Breast epithelium (tissue), 4 donors: Measurements from ENCODE around the gene KCTD18. TPM values are rescaled to one million over a fixed set of nuclear protein-coding genes. Genes with fewer than 3 reads are reported as not detected.

Experiments
- DNase-seq, 2 donors: peaks; one replicate each; pipeline ENCODE4 v3.0.0-alpha.2; 2019; ENCODE audit warnings: low spot score in 2 of 2
- H3K27ac ChIP-seq, 2 donors: fragments of 200-600 bp; sonication (generic) in 1 of 2; one replicate each; pipeline ENCODE4 v1.5.1; 2016 to 2019; ENCODE audit warnings: mild to moderate bottlenecking in 1 of 2
- H3K27me3 ChIP-seq, 2 donors: fragments of 200-600 bp; sonication (generic) in 1 of 2; one replicate each; pipeline versions ENCODE4 v1.5.1 to v1.6.0; 2017 to 2019; ENCODE audit warnings: control low read depth in 1 of 2, mild to moderate bottlenecking in 1 of 2
- H3K36me3 ChIP-seq: fragments of 200-600 bp; one replicate; pipeline ENCODE4 v1.5.1; 2019
- H3K4me1 ChIP-seq, 2 donors: fragments of 200-600 bp; sonication (generic); one replicate each; pipeline ENCODE4 v1.5.1; 2016 to 2019; ENCODE audit warnings: control low read depth in 1 of 2
- H3K4me3 ChIP-seq, 3 donors: fragments of 200-600 bp; sonication (generic); 1 replicate in 2 of 3; 2 replicates in 1 of 3; pipeline ENCODE4 v1.5.1; 2016 to 2019; ENCODE audit warnings: mild to moderate bottlenecking in 3 of 3, moderate library complexity in 2 of 3
- H3K9me3 ChIP-seq, 2 donors: fragments of 200-600 bp; sonication (generic) in 1 of 2; one replicate each; pipeline ENCODE4 v1.5.1; 2016 to 2019; ENCODE audit warnings: control low read depth in 1 of 2
- CTCF ChIP-seq, 3 donors: fragments of 450-650 bp; IDR thresholded peaks; one replicate each; pipeline ENCODE4 v1.5.1; 2016 to 2017; ENCODE audit warnings: antibody characterized with exemption in 3 of 3, mild to moderate bottlenecking in 3 of 3, moderate library complexity in 3 of 3
- POLR2A ChIP-seq: fragments of 450-650 bp; IDR thresholded peaks from one replicate; pipeline ENCODE4 v1.6.1; 2016; ENCODE audit warnings: antibody characterized with exemption, mild to moderate bottlenecking, moderate library complexity
- POLR2AphosphoS5 ChIP-seq, 3 donors: sonication (generic); formaldehyde crosslinking; IDR thresholded peaks; one replicate each; pipeline ENCODE4 v1.6.1; 2017; ENCODE audit warnings: antibody characterized with exemption in 3 of 3
- intact Hi-C: fragments of 100-400 bp; cut with DNase I; formaldehyde crosslinking; loops from one replicate; pipeline ENCODE4 v1.15.1; 2023; ENCODE audit warnings: low total_unique reads
- total RNA-seq, 3 donors: library from RNA; depleted of rRNA; stranded (reverse); fragments of >200 nt; gene quantifications; one replicate each; pipeline ENCODE4 v1.1.0, GENCODE V29; 2016

Gene KCTD18
- total RNA-seq, 3 donors from 2014 or later: 15.7 to 28.2 (median 23.3) TPM

GRCh38 chr2:200443916-200444315 is 66.0 kb downstream of the KCTD18 start:
- Histone ChIP-seq H3K27ac (no peak overlapping the region), H3K36me3 (no peaks in the 10 kb centered on the region), H3K27me3 (no peaks in the 10 kb centered on the region), H3K9me3 (no peaks in the 10 kb centered on the region), H3K4me3 (no peak overlapping the region), H3K4me1 (no peaks in the 10 kb centered on the region)
- no peak for TF ChIP-seq POLR2AphosphoS5 (IDR thresholded peaks at IDR 0.05)
- DNase-seq: no peak
- intact Hi-C loops: no loop called here

GRCh38 chr2:200443376-200443775 is 66.5 kb downstream of the KCTD18 start:
- Histone ChIP-seq H3K27ac (no peak overlapping the region), H3K27me3 (no peaks in the 10 kb centered on the region), H3K4me1 (no peaks in the 10 kb centered on the region), H3K9me3 (no peaks in the 10 kb centered on the region), H3K36me3 (no peaks in the 10 kb centered on the region), H3K4me3 (no peak overlapping the region)
- intact Hi-C loops: no loop called here
- no peak for DNase-seq
- TF ChIP-seq POLR2A (no peak), CTCF (IDR thresholded peaks at IDR 0.05) (no peak), POLR2AphosphoS5 (IDR thresholded peaks at IDR 0.05) (no peak)

GRCh38 chr2:200442471-200442870 is 67.4 kb downstream of the KCTD18 start:
- DNase-seq: no peak
- TF ChIP-seq CTCF (IDR thresholded peaks at IDR 0.05) (no peak), POLR2A (no peak), POLR2AphosphoS5 (IDR thresholded peaks at IDR 0.05) (no peak)
- Histone ChIP-seq H3K9me3 (no peaks in the 10 kb centered on the region), H3K36me3 (no peaks in the 10 kb centered on the region), H3K4me3 (no peak overlapping the region), H3K4me1 (no peaks in the 10 kb centered on the region), H3K27ac (no peak overlapping the region), H3K27me3 (no peaks in the 10 kb centered on the region)
- intact Hi-C loops: no loop called here

- no peaks in the 10 kb centered on the region for H3K9me3 ChIP-seq
- intact Hi-C loops: no loop called here
- no peak for DNase-seq
- no peaks in the 10 kb centered on the region for H3K27me3 ChIP-seq
- H3K4me3 ChIP-seq: no peak overlapping the region
- H3K4me1 ChIP-seq: no peaks in the 10 kb centered on the region
- no peak for TF ChIP-seq POLR2A
- TF ChIP-seq CTCF (IDR thresholded peaks at IDR 0.05): no peak
- no peak for TF ChIP-seq POLR2AphosphoS5 (IDR thresholded peaks at IDR 0.05)
- no peak overlapping the region for H3K27ac ChIP-seq
- no peaks in the 10 kb centered on the region for H3K36me3 ChIP-seq
Measured at GRCh38 chr2:200439981-200440380, 69.9 kb downstream of the KCTD18 start.

Other genes starting within 250 kb of the KCTD18 start
- 10 to 100 TPM; 61.3 to 67.5 (median 64.5) TPM for gene SPATS2L, start 203.4 kb downstream of the KCTD18 start, total RNA-seq
- gene SGO2, start 16.1 kb upstream of the KCTD18 start, total RNA-seq: 1 to 10 TPM; 3.6 to 9.1 (median 4.6) TPM
- 100 to 1,000 TPM in 2 of 3 donors, 10 to 100 TPM in 1; 100.0 to 611 (median 111) TPM for gene AOX1, start 75.9 kb upstream of the KCTD18 start, total RNA-seq